Activated CD4-positive, alpha-beta T cell treated with anti-CD3 and anti-CD28 coated beads, Interleukin-10, Interleukin-2, amounts not matched to agents 100 ng/mL and 50 ng/mL, durations not matched to agents 16 hours and 8 hours (primary cell): ENCODE results near the gene WASF3.
"Not testable (repeated sequence)": the region's sequence is repeated elsewhere in the genome, so short reads cannot be mapped to it uniquely, and the experiment has no call there.

ENCODE experiments used
- DNase-seq: peaks from one replicate; pipeline ENCODE4 v3.0.0-alpha.2; 2020

Gene WASF3

GRCh38 chr13:26590951-26591350 lies 33.5 kb downstream of the WASF3 start:
- DNase-seq, result no peak

GRCh38 chr13:26591672-26592071 lies 34.2 kb downstream of the WASF3 start:
- no peak for DNase-seq

GRCh38 chr13:26593661-26594060 lies 36.2 kb downstream of the WASF3 start:
- no peak for DNase-seq

- DNase-seq, result no peak
These were observed 36.9 kb downstream of the WASF3 start for GRCh38 chr13:26594363-26594762.

- no peak for DNase-seq
These were observed 39.0 kb downstream of the WASF3 start for GRCh38 chr13:26596458-26596857.

GRCh38 chr13:26599403-26599802 lies 41.9 kb downstream of the WASF3 start:
- no peak for DNase-seq

- no peak for DNase-seq
These were observed 42.4 kb downstream of the WASF3 start for GRCh38 chr13:26599860-26600259.

- no peak for DNase-seq
These were observed 42.9 kb downstream of the WASF3 start for GRCh38 chr13:26600343-26600742.

- DNase-seq, result peak; percentile 64
These were observed 44.2 kb downstream of the WASF3 start for GRCh38 chr13:26601669-26602068.

GRCh38 chr13:26602783-26603182 lies 45.3 kb downstream of the WASF3 start:
- no peak for DNase-seq

- no peak for DNase-seq
These were observed 47.5 kb downstream of the WASF3 start for GRCh38 chr13:26604784-26605545.

GRCh38 chr13:26605845-26606244 lies 48.4 kb downstream of the WASF3 start:
- no peak for DNase-seq

- DNase-seq, result no peak
These were observed 49.1 kb downstream of the WASF3 start for GRCh38 chr13:26606631-26607030.

GRCh38 chr13:26614721-26615120 lies 57.2 kb downstream of the WASF3 start:
- no peak for DNase-seq

GRCh38 chr13:26616126-26616525 lies 58.6 kb downstream of the WASF3 start:
- DNase-seq, result no peak

- DNase-seq, result no peak
These were observed 61.2 kb downstream of the WASF3 start for GRCh38 chr13:26618726-26619125.

GRCh38 chr13:26619358-26619757 lies 61.9 kb downstream of the WASF3 start:
- DNase-seq, result no peak

- DNase-seq, result no peak
These were observed 64.4 kb downstream of the WASF3 start for GRCh38 chr13:26621731-26622401.

GRCh38 chr13:26623125-26623524 lies 65.6 kb downstream of the WASF3 start:
- DNase-seq, result no peak

- no peak for DNase-seq
These were observed 67.1 kb downstream of the WASF3 start for GRCh38 chr13:26624572-26624971.

GRCh38 chr13:26626271-26626670 lies 68.8 kb downstream of the WASF3 start:
- DNase-seq, result no peak

GRCh38 chr13:26628706-26629105 lies 71.2 kb downstream of the WASF3 start:
- DNase-seq, result no peak

GRCh38 chr13:26629260-26629825 lies 71.9 kb downstream of the WASF3 start:
- no peak for DNase-seq

GRCh38 chr13:26635634-26636033 lies 78.2 kb downstream of the WASF3 start:
- DNase-seq, result not testable (repeated sequence)
